HepG2 (cell line): ENCODE measurements around the gene PFKFB4. TPM values are rescaled to one million over a fixed set of nuclear protein-coding genes. Genes with fewer than 3 reads are reported as not detected.

Experiments used
- ATAC-seq: fragments of 200-7000 bp; cut with Tn5 transposase; 3 replicates; pipeline ENCODE4 v1.9.1; 2020; ENCODE audit warnings: mild to moderate bottlenecking, moderate library complexity
- BruUV-seq: library from RNA; stranded (reverse); fragments of 400-500 nt; replicated peaks from 2 replicates; lab custom pipeline; 2021; lab: Mats Ljungman, UMichigan
- CTCF ChIA-PET: fragments of 300-600 bp; formaldehyde crosslinking; extraction: SDS; loops from one replicate; lab custom pipeline; 2021; ENCODE audit warnings: low total read pairs, inconsistent platforms, low intra/inter-chr PET ratio; lab: Yijun Ruan, JAX
- POLR2A ChIA-PET: fragments of 350-600 bp; sonication (Branson Sonifier 250); formaldehyde crosslinking; loops from one replicate; lab custom pipeline; 2020; ENCODE audit warnings: antibody characterized with exemption, inconsistent platforms; lab: Yijun Ruan, JAX
- DNase-seq: peaks from one replicate; pipeline ENCODE4 v3.0.0-alpha.2; 2015; ENCODE audit warnings: low spot score
- FAIRE-seq: peaks from 3 replicates; lab custom pipeline; 2011; peaks lifted over from hg19 to GRCh38; lab: Jason Lieb, UNC
- H2AFZ ChIP-seq: one replicate; pipeline ENCODE4 v1.6.1; 2011; ENCODE audit warnings: low read length, inconsistent platforms
- H3K27ac ChIP-seq: fragments of 300-600 bp; 3 replicates; pipeline ENCODE4 v1.8.0; 2011; ENCODE audit warnings: mixed run types, mild to moderate bottlenecking, mixed read lengths, low read length, inconsistent platforms; ENCODE audit not compliant: insufficient read depth; ENCODE audit errors: extremely low read length
- H3K27me3 ChIP-seq, 2 experiments: fragments of 200-600 bp in 1 of 2; 2 replicates in 1 of 2; 3 replicates in 1 of 2; pipeline versions ENCODE4 v1.6.0 to v1.8.0; 2011; ENCODE audit warnings: low read length in 2 of 2, mild to moderate bottlenecking in 2 of 2, moderate library complexity in 2 of 2, inconsistent platforms in 1 of 2; ENCODE audit not compliant: insufficient read depth in 2 of 2, control insufficient read depth in 1 of 2
- H3K36me3 ChIP-seq, 2 experiments: fragments of 200-600 bp in 1 of 2; replicated peaks in 1 of 2; 2 replicates in 1 of 2; 3 replicates in 1 of 2; pipeline versions ENCODE4 v1.5.1 to v1.8.0; 2011; ENCODE audit warnings: low read length in 2 of 2, inconsistent platforms in 1 of 2; ENCODE audit not compliant: insufficient read depth in 2 of 2, control insufficient read depth in 1 of 2
- H3K4me1 ChIP-seq: 2 replicates; pipeline ENCODE4 v1.5.1; 2012; ENCODE audit warnings: low read length, inconsistent platforms; ENCODE audit not compliant: insufficient read depth
- H3K4me2 ChIP-seq: 2 replicates; pipeline ENCODE4 v1.6.0; 2011; ENCODE audit warnings: low read depth, low read length, inconsistent platforms
- H3K4me3 ChIP-seq, 3 experiments: fragments of 200-600 bp in 1 of 3; sonication (generic), shearing (Covaris generic) in 1 of 3; replicated peaks in 1 of 3; 2 replicates each; pipeline ENCODE4 v1.5.1; 2011 to 2016; ENCODE audit warnings: low read length in 3 of 3, inconsistent platforms in 2 of 3, low read depth in 2 of 3, mild to moderate bottlenecking in 2 of 3, control low read depth in 1 of 3, mixed read lengths in 1 of 3; ENCODE audit not compliant: insufficient read depth in 1 of 3
- H3K79me2 ChIP-seq: one replicate; pipeline ENCODE4 v1.6.1; 2011; ENCODE audit warnings: low read length, inconsistent platforms; ENCODE audit not compliant: insufficient read depth
- H3K9ac ChIP-seq: 2 replicates; pipeline ENCODE4 v1.6.0; 2011; ENCODE audit warnings: mild to moderate bottlenecking, low read depth, low read length, inconsistent platforms; ENCODE audit not compliant: insufficient read depth
- H3K9me3 ChIP-seq: 2 replicates; pipeline ENCODE4 v1.5.1; 2012; ENCODE audit warnings: mild to moderate bottlenecking, low read length
- H4K20me1 ChIP-seq: 2 replicates; pipeline ENCODE4 v1.6.0; 2011; ENCODE audit warnings: inconsistent platforms, mild to moderate bottlenecking, low read length, moderate library complexity; ENCODE audit not compliant: insufficient read depth
- FOSL2 ChIP-seq: sonication (generic); formaldehyde crosslinking; IDR thresholded peaks from 2 replicates; pipeline ENCODE4 v1.4.0; 2020; ENCODE audit warnings: missing genetic modification reagents
- GABPA ChIP-seq, 2 experiments: IDR thresholded peaks; 2 replicates each; pipeline ENCODE4 v1.6.1; 2011 to 2016; ENCODE audit warnings: low read depth in 2 of 2, low read length in 1 of 2, missing biosample characterization in 1 of 2, missing genetic modification characterization in 1 of 2
- HMGXB3 ChIP-seq: sonication (generic); formaldehyde crosslinking; IDR thresholded peaks from 2 replicates; pipeline ENCODE4 v1.4.0; 2020; ENCODE audit warnings: missing genetic modification reagents, borderline replicate concordance
- NFYC ChIP-seq: IDR thresholded peaks from 2 replicates; pipeline ENCODE4 v1.6.1; 2016; ENCODE audit warnings: missing genetic modification reagents, missing compliant biosample characterization
- PREB ChIP-seq: sonication (generic); formaldehyde crosslinking; IDR thresholded peaks from 2 replicates; pipeline ENCODE4 v1.4.0; 2020; ENCODE audit warnings: missing genetic modification reagents
- RBFOX2 ChIP-seq: fragments of 200-400 bp; formaldehyde crosslinking; IDR thresholded peaks from 2 replicates; pipeline ENCODE4 v1.6.1; 2017; ENCODE audit warnings: low read depth, mild to moderate bottlenecking, low read length
- SMARCE1 ChIP-seq: fragments of 450-650 bp; IDR thresholded peaks from 2 replicates; pipeline ENCODE4 v1.6.1; 2017; ENCODE audit warnings: borderline replicate concordance
- TMF1 ChIP-seq: sonication (generic); formaldehyde crosslinking; IDR thresholded peaks from 2 replicates; pipeline ENCODE4 v1.8.1; 2022; ENCODE audit warnings: low read depth, missing genetic modification reagents
- ZBTB7B ChIP-seq: sonication (generic); formaldehyde crosslinking; IDR thresholded peaks from 2 replicates; pipeline ENCODE4 v1.4.0; 2020; ENCODE audit warnings: missing genetic modification reagents
- ZBTB8A ChIP-seq: sonication (generic); formaldehyde crosslinking; IDR thresholded peaks from 2 replicates; pipeline ENCODE4 v1.4.0; 2020; ENCODE audit warnings: mild to moderate bottlenecking, low read depth, missing genetic modification reagents, borderline replicate concordance
- ZNF121 ChIP-seq: sonication (generic); formaldehyde crosslinking; IDR thresholded peaks from 2 replicates; pipeline ENCODE4 v1.5.0; 2020; ENCODE audit warnings: mild to moderate bottlenecking, missing genetic modification reagents
- ZNF431 ChIP-seq: sonication (generic); formaldehyde crosslinking; IDR thresholded peaks from 2 replicates; pipeline ENCODE4 v1.9.0; 2022; ENCODE audit warnings: missing genetic modification reagents, low read depth, mild to moderate bottlenecking, borderline replicate concordance
- ZNF446 ChIP-seq: sonication (generic); formaldehyde crosslinking; IDR thresholded peaks from 2 replicates; pipeline ENCODE4 v1.5.0; 2020; ENCODE audit warnings: mild to moderate bottlenecking, missing genetic modification reagents
- ZNF580 ChIP-seq: IDR thresholded peaks from 2 replicates; pipeline ENCODE4 v1.6.1; 2016; ENCODE audit warnings: low read depth, borderline replicate concordance
- ZNF839 ChIP-seq: sonication (generic); formaldehyde crosslinking; IDR thresholded peaks from 2 replicates; pipeline ENCODE4 v1.4.0; 2020; ENCODE audit warnings: missing genetic modification reagents, mild to moderate bottlenecking, borderline replicate concordance
- WGBS: methylation state at CpG from one replicate; pipeline ENCODE4 v1.1.6; 2017; ENCODE audit warnings: low lambda C conversion rate; 5-methylcytosine and 5-hydroxymethylcytosine counted together
- in situ Hi-C: cut with HindIII; loops from 2 replicates; pipeline ENCODE4 v1.10.0; 2017; ENCODE audit warnings: low pct_unique_long_range_greater_than_20kb; ENCODE audit not compliant: extremely low pct_ligation_motif_present
- intact Hi-C: fragments of 100-400 bp; cut with micrococcal nuclease; formaldehyde crosslinking; loops from one replicate; pipeline ENCODE4 v1.10.0; 2022; ENCODE audit not compliant: unreplicated experiment
- polyA plus RNA-seq, 8 experiments: library from polyadenylated mRNA; depleted of rRNA in 3 of 8; stranded (reverse) in 7 of 8; unstranded in 1 of 8; fragments of >200 nt; fragmentation: Illumina TruSeq in 4 of 8; extraction: Trizol in 4 of 8; gene quantifications; 2 replicates each; pipeline versions ENCODE4 v1.2.1 to v1.2.3, GENCODE V29; 2011 to 2016; ENCODE audit warnings: low read depth in 4 of 8, missing spikeins in 1 of 8, mixed read lengths in 1 of 8; ENCODE audit not compliant: insufficient read depth in 1 of 8
- total RNA-seq, 5 experiments: library from RNA; depleted of rRNA; stranded (reverse); fragments of >200 nt; fragmentation: Illumina TruSeq; extraction: Trizol; gene quantifications; 2 replicates each; pipeline ENCODE4 v1.2.3, GENCODE V29; 2016; ENCODE audit warnings: low read depth in 1 of 5

PFKFB4 gene
- total and polyA plus RNA-seq, 2 of the 13 experiments (the other 11 are each of a cell fraction or from before 2014, with no cell fraction given): 7.1 to 103 TPM

GRCh38 chr3:48569400-48569799, 12.8 kb upstream of the PFKFB4 start:
- ChIA-PET CTCF (no interaction called here), POLR2A (no interaction called here)
- intact Hi-C loops: no loop called here
- FAIRE-seq (no peak), ATAC-seq (no peak), DNase-seq (no peak)
- Histone ChIP-seq H3K27me3 (no peaks in the 10 kb centered on the region), H3K9ac (no peak overlapping the region), H3K9me3 (no peaks in the 10 kb centered on the region), H3K79me2 (no peaks in the 10 kb centered on the region), H3K4me3 (no peak overlapping the region), H3K27ac (no peak overlapping the region), H2AFZ (no peak overlapping the region), H4K20me1 (no peaks in the 10 kb centered on the region), H3K4me2 (no peak overlapping the region), H3K4me1 (peaks cover 91% of the 10 kb centered on the region), H3K36me3 (no peaks in the 10 kb centered on the region)
- no TSS peak for BruUV-seq
- 80% methylated on average over 4 of the region's 10 CpGs for WGBS
- no peak for TF ChIP-seq ZBTB8A (CRISPR knock-in tag)
- TF ChIP-seq ZNF121: no peak
- no peak for TF ChIP-seq GABPA (IDR thresholded peaks at IDR 0.05; ENCODE audit: low read depth, low read length)
- no peak for TF ChIP-seq GABPA (CRISPR knock-in tag; IDR thresholded peaks at IDR 0.05; ENCODE audit: low read depth)
- TF ChIP-seq ZBTB7B (CRISPR knock-in tag): no peak
- no peak for TF ChIP-seq FOSL2 (CRISPR knock-in tag)
- no peak for TF ChIP-seq HMGXB3 (CRISPR knock-in tag)
- no peak for TF ChIP-seq NFYC (CRISPR knock-in tag)
- no peak for TF ChIP-seq RBFOX2
- TF ChIP-seq ZNF580 (CRISPR knock-in tag): no peak
- TF ChIP-seq TMF1 (CRISPR knock-in tag): no peak
- TF ChIP-seq SMARCE1: no peak
- no peak for TF ChIP-seq ZNF446 (CRISPR knock-in tag)
- no peak for TF ChIP-seq ZNF431 (CRISPR knock-in tag)
- no peak for TF ChIP-seq ZNF839
- TF ChIP-seq PREB (CRISPR knock-in tag): no peak
- in situ Hi-C loops: no loop called here
